Hepatocyte (in vitro differentiated cells): ENCODE results near the gene OVOL2. TPM values are rescaled to one million over a fixed set of nuclear protein-coding genes. Genes with fewer than 3 reads are reported as not detected.
"Not testable (repeated sequence)": the region's sequence is repeated elsewhere in the genome, so short reads cannot be mapped to it uniquely, and the experiment has no call there.

Source experiments
- DNase-seq: peaks from one replicate; pipeline ENCODE4 v3.0.0-alpha.2; 2016; ENCODE audit warnings: low spot score
- H2AFZ ChIP-seq: fragments of 200-600 bp; sonication (generic); 2 replicates; pipeline ENCODE4 v1.6.0; 2016; ENCODE audit warnings: antibody characterized with exemption, mild to moderate bottlenecking
- H3K27ac ChIP-seq: fragments of 200-600 bp; sonication (generic); 2 replicates; pipeline ENCODE4 v1.5.1; 2016; ENCODE audit warnings: mild to moderate bottlenecking
- H3K27me3 ChIP-seq: fragments of 200-600 bp; sonication (generic); 2 replicates; pipeline ENCODE4 v1.6.1; 2016
- H3K36me3 ChIP-seq: fragments of 200-600 bp; sonication (generic); replicated peaks from 2 replicates; pipeline ENCODE4 v1.5.1; 2016; ENCODE audit warnings: low read depth; ENCODE audit not compliant: insufficient read depth
- H3K4me1 ChIP-seq: fragments of 200-600 bp; sonication (generic); 2 replicates; pipeline ENCODE4 v1.5.1; 2016; ENCODE audit warnings: mild to moderate bottlenecking, moderate library complexity; ENCODE audit not compliant: insufficient read depth
- H3K4me2 ChIP-seq: fragments of 200-600 bp; sonication (generic); 2 replicates; pipeline ENCODE4 v1.6.0; 2016
- H3K4me3 ChIP-seq: fragments of 200-600 bp; sonication (generic); 2 replicates; pipeline ENCODE4 v1.5.1; 2016; ENCODE audit warnings: mild to moderate bottlenecking
- H3K79me2 ChIP-seq: fragments of 200-600 bp; sonication (generic); 2 replicates; pipeline ENCODE4 v1.6.0; 2017; ENCODE audit warnings: mild to moderate bottlenecking
- H3K9me2 ChIP-seq: fragments of 200-600 bp; sonication (generic); replicated peaks from 2 replicates; pipeline ENCODE4 v1.6.0; 2017; ENCODE audit warnings: mild to moderate bottlenecking; ENCODE audit not compliant: insufficient read depth
- H3K9me3 ChIP-seq: fragments of 200-600 bp; sonication (generic); 2 replicates; pipeline ENCODE4 v1.5.1; 2016; ENCODE audit warnings: low read depth, mild to moderate bottlenecking
- H4K20me1 ChIP-seq: fragments of 200-600 bp; sonication (generic); 2 replicates; pipeline ENCODE4 v1.6.0; 2016; ENCODE audit warnings: mild to moderate bottlenecking; ENCODE audit not compliant: insufficient read depth, poor library complexity, severe bottlenecking
- CTCF ChIP-seq: fragments of 200-600 bp; sonication (generic); IDR thresholded peaks from 2 replicates; pipeline ENCODE4 v1.5.1; 2016; ENCODE audit warnings: antibody characterized with exemption, mild to moderate bottlenecking; ENCODE audit not compliant: poor library complexity
- EZH2 ChIP-seq: fragments of 200-600 bp; sonication (generic); IDR thresholded peaks from 2 replicates; pipeline ENCODE4 v1.6.1; 2016; ENCODE audit warnings: antibody characterized with exemption, mild to moderate bottlenecking, borderline replicate concordance
- EZH2phosphoT487 ChIP-seq: fragments of 200-600 bp; sonication (generic); IDR thresholded peaks from one replicate; pipeline ENCODE4 v1.6.1; 2018; ENCODE audit warnings: antibody characterized with exemption, mild to moderate bottlenecking, low read depth, moderate library complexity; ENCODE audit not compliant: unreplicated experiment, severe bottlenecking
- WGBS: methylation state at CpG from one replicate; pipeline ENCODE4 v1.1.6; 2016; ENCODE audit warnings: low lambda C conversion rate; ENCODE audit errors: missing lambda C conversion rate; 5-methylcytosine and 5-hydroxymethylcytosine counted together
- polyA plus RNA-seq: library from polyadenylated mRNA; unstranded; fragments of >200 nt; fragmentation: Nextera tagmentation; extraction: Ambion mirVana; gene quantifications from 2 replicates; pipeline ENCODE4 v1.2.1, GENCODE V29; 2016
- total RNA-seq: library from RNA; depleted of rRNA; stranded (reverse); fragments of >200 nt; gene quantifications from 2 replicates; pipeline ENCODE4 v1.2.3, GENCODE V29; 2014

The OVOL2 gene
- total and polyA plus RNA-seq, 2 experiments from 2014 or later: 1.4 to 1.9 TPM

- H3K4me1 ChIP-seq: no peaks in the 10 kb centered on the region
- no peak for DNase-seq
- TF ChIP-seq EZH2: no peak
- TF ChIP-seq EZH2phosphoT487: no peak
- TF ChIP-seq CTCF: no peak
- H3K79me2 ChIP-seq: no peaks in the 10 kb centered on the region
- H4K20me1 ChIP-seq: no peaks in the 10 kb centered on the region
- no peaks in the 10 kb centered on the region for H3K9me2 ChIP-seq
- no peak overlapping the region for H3K27ac ChIP-seq
- H3K9me3 ChIP-seq: no peaks in the 10 kb centered on the region
- 97% methylated on average over 10 of the region's 10 CpGs for WGBS
- no peak overlapping the region for H3K4me2 ChIP-seq
- no peak overlapping the region for H3K4me3 ChIP-seq
- no peaks in the 10 kb centered on the region for H3K27me3 ChIP-seq
- no peaks in the 10 kb centered on the region for H3K36me3 ChIP-seq
- H2AFZ ChIP-seq: no peak overlapping the region
Observed at GRCh38 chr20:18090477-18090876, 32.8 kb upstream of the OVOL2 start.

GRCh38 chr20:18090044-18090443, 32.3 kb upstream of the OVOL2 start:
- Histone ChIP-seq H3K27ac (no peak overlapping the region), H3K36me3 (no peaks in the 10 kb centered on the region), H3K4me3 (no peak overlapping the region), H3K9me2 (no peaks in the 10 kb centered on the region), H3K27me3 (no peaks in the 10 kb centered on the region), H3K79me2 (no peaks in the 10 kb centered on the region), H3K4me2 (no peak overlapping the region), H3K9me3 (no peaks in the 10 kb centered on the region), H2AFZ (no peak overlapping the region), H3K4me1 (no peaks in the 10 kb centered on the region), H4K20me1 (no peaks in the 10 kb centered on the region)
- DNase-seq: no peak
- TF ChIP-seq EZH2 (no peak), CTCF (no peak), EZH2phosphoT487 (no peak)
- 59% methylated on average over 3 of the region's 3 CpGs for WGBS

- not testable (repeated sequence) for H3K9me2 ChIP-seq, H3K4me1 ChIP-seq, H3K4me3 ChIP-seq, H3K9me3 ChIP-seq, H4K20me1 ChIP-seq, H2AFZ ChIP-seq, H3K4me2 ChIP-seq, H3K27me3 ChIP-seq, H3K36me3 ChIP-seq, H3K79me2 ChIP-seq, H3K27ac ChIP-seq, DNase-seq
- WGBS: 94% methylated on average over 11 of the region's 11 CpGs
Observed at GRCh38 chr20:18088841-18089240, 31.1 kb upstream of the OVOL2 start.

- H3K36me3 ChIP-seq, H3K27ac ChIP-seq, H3K27me3 ChIP-seq, H4K20me1 ChIP-seq, H3K4me3 ChIP-seq, H2AFZ ChIP-seq, H3K79me2 ChIP-seq, H3K4me1 ChIP-seq, H3K4me2 ChIP-seq, H3K9me2 ChIP-seq, DNase-seq, H3K9me3 ChIP-seq: not testable (repeated sequence)
- 89% methylated on average over 2 of the region's 3 CpGs for WGBS
Observed at GRCh38 chr20:18088298-18088697, 30.6 kb upstream of the OVOL2 start.

GRCh38 chr20:18087054-18087453, 29.3 kb upstream of the OVOL2 start:
- Histone ChIP-seq H3K27ac (no peak overlapping the region), H3K27me3 (no peaks in the 10 kb centered on the region), H3K4me2 (no peak overlapping the region), H3K4me1 (no peaks in the 10 kb centered on the region), H4K20me1 (no peaks in the 10 kb centered on the region), H3K79me2 (no peaks in the 10 kb centered on the region), H3K36me3 (no peaks in the 10 kb centered on the region), H3K9me3 (no peaks in the 10 kb centered on the region), H3K9me2 (no peaks in the 10 kb centered on the region), H2AFZ (no peak overlapping the region), H3K4me3 (no peak overlapping the region)
- TF ChIP-seq EZH2phosphoT487 (no peak), EZH2 (no peak), CTCF (no peak)
- 71% methylated on average over 6 of the region's 6 CpGs for WGBS
- no peak for DNase-seq

- not testable (repeated sequence) for H2AFZ ChIP-seq
Observed at GRCh38 chr20:18080836-18081235, 23.1 kb upstream of the OVOL2 start.

More at GRCh38 chr20:18080836-18081235, 23.1 kb upstream of the OVOL2 start:
- not testable (repeated sequence) for H3K27ac ChIP-seq, H3K4me1 ChIP-seq, H3K4me3 ChIP-seq, H3K79me2 ChIP-seq, H3K27me3 ChIP-seq, H3K36me3 ChIP-seq, H3K4me2 ChIP-seq, H3K9me2 ChIP-seq, H4K20me1 ChIP-seq, H3K9me3 ChIP-seq, DNase-seq
- 91% methylated on average over 9 of the region's 9 CpGs for WGBS
